Neuronal stem cell (in vitro differentiated cells): ENCODE data around the gene FAM168B.

ENCODE experiments used
- DNase-seq: peaks from one replicate; pipeline ENCODE4 v3.0.0-alpha.2; 2013; ENCODE audit warnings: low spot score
- H2AFZ ChIP-seq: one replicate; pipeline ENCODE4 v1.6.1; 2013; ENCODE audit warnings: mild to moderate bottlenecking, low read length, inconsistent platforms
- H2AK5ac ChIP-seq: 2 replicates; pipeline ENCODE4 v1.6.1; 2013; ENCODE audit warnings: low read depth, mild to moderate bottlenecking, inconsistent platforms, low read length, moderate library complexity, mixed read lengths
- H2BK120ac ChIP-seq: 2 replicates; pipeline ENCODE4 v1.6.1; 2013; ENCODE audit warnings: low read depth, mild to moderate bottlenecking, inconsistent platforms, low read length, moderate library complexity, mixed read lengths
- H2BK12ac ChIP-seq: one replicate; pipeline ENCODE4 v1.6.1; 2013; ENCODE audit warnings: low read length, inconsistent platforms
- H2BK15ac ChIP-seq: 2 replicates; pipeline ENCODE4 v1.6.1; 2013; ENCODE audit warnings: mild to moderate bottlenecking, low read length, inconsistent platforms, mixed read lengths
- H2BK5ac ChIP-seq: one replicate; pipeline ENCODE4 v1.6.1; 2013; ENCODE audit warnings: inconsistent platforms, mild to moderate bottlenecking, low read length, moderate library complexity
- H3K14ac ChIP-seq: one replicate; pipeline ENCODE4 v1.6.1; 2013; ENCODE audit warnings: low read length, inconsistent platforms
- H3K18ac ChIP-seq: 2 replicates; pipeline ENCODE4 v1.6.1; 2013; ENCODE audit warnings: low read length, inconsistent platforms
- H3K23ac ChIP-seq: 2 replicates; pipeline ENCODE4 v1.6.1; 2013; ENCODE audit warnings: low read depth, mild to moderate bottlenecking, mixed read lengths, low read length, inconsistent platforms; ENCODE audit not compliant: poor library complexity
- H3K27ac ChIP-seq: replicated peaks from 3 replicates; pipeline ENCODE4 v1.5.1; 2013; ENCODE audit warnings: low read length, inconsistent platforms
- H3K27me3 ChIP-seq, 3 experiments: 2 replicates each; pipeline ENCODE4 v1.6.1; 2013; ENCODE audit warnings: low read length in 3 of 3, mild to moderate bottlenecking in 2 of 3, inconsistent platforms in 1 of 3, low read depth in 1 of 3, mixed read lengths in 1 of 3, moderate library complexity in 1 of 3; ENCODE audit not compliant: control insufficient read depth in 3 of 3, insufficient read depth in 3 of 3
- H3K36me3 ChIP-seq, 2 donors: replicated peaks in 1 of 2; 2 replicates each; pipeline ENCODE4 v1.6.1; 2013; ENCODE audit warnings: low read length in 2 of 2; ENCODE audit not compliant: control insufficient read depth in 2 of 2, insufficient read depth in 2 of 2
- H3K4ac ChIP-seq: 2 replicates; pipeline ENCODE4 v1.6.1; 2013; ENCODE audit warnings: inconsistent platforms, mild to moderate bottlenecking, low read length, moderate library complexity
- H3K4me1 ChIP-seq, 2 donors: 1 replicate in 1 of 2; 2 replicates in 1 of 2; pipeline ENCODE4 v1.6.1; 2013; ENCODE audit warnings: low read length in 2 of 2, low read depth in 1 of 2; ENCODE audit not compliant: control insufficient read depth in 2 of 2, insufficient read depth in 1 of 2
- H3K4me2 ChIP-seq: one replicate; pipeline ENCODE4 v1.6.1; 2013; ENCODE audit warnings: mild to moderate bottlenecking, low read length, inconsistent platforms; ENCODE audit not compliant: insufficient read depth, poor library complexity, severe bottlenecking
- H3K4me3 ChIP-seq, 2 donors: 2 replicates each; pipeline ENCODE4 v1.5.1; 2013; ENCODE audit warnings: low read length in 2 of 2, mild to moderate bottlenecking in 2 of 2, inconsistent platforms in 1 of 2, moderate library complexity in 1 of 2
- H3K79me1 ChIP-seq: one replicate; pipeline ENCODE4 v1.6.1; 2013; ENCODE audit warnings: low read depth, mild to moderate bottlenecking, inconsistent platforms, low read length, moderate library complexity
- H3K9ac ChIP-seq: one replicate; pipeline ENCODE4 v1.6.1; 2013; ENCODE audit warnings: mild to moderate bottlenecking, low read depth, low read length, inconsistent platforms; ENCODE audit not compliant: poor library complexity
- H3K9me3 ChIP-seq, 2 donors: replicated peaks in 1 of 2; 2 replicates each; pipeline versions ENCODE3 to v1.6.1; 2013; ENCODE audit warnings: low read length in 2 of 2, mild to moderate bottlenecking in 2 of 2, inconsistent platforms in 1 of 2, low read depth in 1 of 2, mixed read lengths in 1 of 2, moderate library complexity in 1 of 2; ENCODE audit not compliant: control insufficient read depth in 2 of 2, insufficient read depth in 1 of 2
- H4K8ac ChIP-seq: one replicate; pipeline ENCODE4 v1.6.1; 2013; ENCODE audit warnings: low read depth, mild to moderate bottlenecking, inconsistent platforms, low read length, moderate library complexity
- H4K91ac ChIP-seq: one replicate; pipeline ENCODE4 v1.6.1; 2013; ENCODE audit warnings: low read length, low read depth, mild to moderate bottlenecking, inconsistent platforms; ENCODE audit not compliant: poor library complexity
- WGBS, 2 donors: extraction: QIAGEN DNeasy Blood & Tissue Kit; methylation state at CpG; one replicate each; pipeline ENCODE4 v1.1.7; 2013; ENCODE audit warnings: missing lambda C conversion rate in 2 of 2, mixed read lengths in 1 of 2; ENCODE audit not compliant: insufficient read length in 2 of 2, insufficient replicate concordance in 1 of 2; ENCODE audit errors: extremely low coverage in 2 of 2; 5-methylcytosine and 5-hydroxymethylcytosine counted together

FAM168B gene

GRCh38 chr2:131015764-131016163, 77.5 kb downstream of the FAM168B start:
- Histone ChIP-seq H4K91ac (no peak overlapping the region), H3K27me3 (peaks cover 0 to 39% (median 0%) of the 10 kb centered on the region in 3 experiments), H3K4me3 (no peak overlapping the region), H3K18ac (no peak overlapping the region), H3K4me2 (no peak overlapping the region), H2AFZ (no peak overlapping the region), H3K9ac (no peak overlapping the region), H3K4ac (no peak overlapping the region), H2BK15ac (no peak overlapping the region), H2BK12ac (no peak overlapping the region), H2BK5ac (no peak overlapping the region), H3K14ac (no peak overlapping the region), H2AK5ac (no peak overlapping the region), H3K23ac (no peak overlapping the region), H2BK120ac (no peak overlapping the region), H3K9me3 (no peaks in the 10 kb centered on the region), H3K36me3 (no peaks in the 10 kb centered on the region), H3K27ac (no peak overlapping the region), H4K8ac (no peak overlapping the region), H3K4me1 (peaks cover 0 to 7% of the 10 kb centered on the region in 2 donors), H3K79me1 (no peaks in the 10 kb centered on the region)
- no CpG with 5 or more reads among the region's 11 CpGs for WGBS, 2 donors
- no peak for DNase-seq

- Histone ChIP-seq H3K4me3 (no peak overlapping the region), H2BK5ac (no peak overlapping the region), H2BK12ac (no peak overlapping the region), H2AK5ac (no peak overlapping the region), H3K4ac (no peak overlapping the region), H3K23ac (no peak overlapping the region), H4K91ac (no peak overlapping the region), H3K9ac (no peak overlapping the region), H2BK120ac (no peak overlapping the region), H3K4me2 (no peak overlapping the region), H3K36me3 (no peaks in the 10 kb centered on the region), H3K9me3 (no peaks in the 10 kb centered on the region), H3K4me1 (peaks cover 0 to 10% of the 10 kb centered on the region in 2 donors), H3K27me3 (peaks cover 0 to 53% (median 0%) of the 10 kb centered on the region in 3 experiments), H3K14ac (no peak overlapping the region), H2BK15ac (no peak overlapping the region), H2AFZ (no peak overlapping the region), H3K18ac (no peak overlapping the region), H3K79me1 (no peaks in the 10 kb centered on the region), H3K27ac (no peak overlapping the region), H4K8ac (no peak overlapping the region)
- no peak for DNase-seq
Measured at GRCh38 chr2:131014141-131014540, 79.1 kb downstream of the FAM168B start.

DNA sequence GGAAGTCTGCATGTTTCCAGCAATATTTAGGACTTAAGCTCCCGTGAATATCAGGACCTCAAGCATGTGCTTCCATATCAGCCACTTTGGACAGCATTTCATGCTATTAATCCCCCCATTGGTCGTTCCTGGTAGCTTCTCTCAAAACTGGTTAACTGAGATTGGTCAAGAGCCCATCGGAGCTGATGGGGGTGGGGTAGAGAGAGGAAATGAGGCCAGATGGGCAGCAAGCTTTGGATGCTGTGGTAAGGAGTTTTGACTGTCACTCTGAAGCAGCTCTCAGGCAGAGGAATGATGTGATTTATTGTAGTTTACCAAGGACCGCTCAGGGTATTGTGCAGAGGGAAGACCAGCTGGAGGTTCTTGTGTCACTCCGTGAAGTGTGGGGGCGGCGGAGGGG, 81.8 kb downstream of the FAM168B start:
- Histone ChIP-seq H3K14ac (no peak overlapping the region), H4K91ac (no peak overlapping the region), H3K23ac (no peak overlapping the region), H2AK5ac (no peak overlapping the region), H3K27ac (no peak overlapping the region), H2AFZ (no peak overlapping the region), H2BK120ac (no peak overlapping the region), H3K9ac (no peak overlapping the region), H2BK5ac (no peak overlapping the region), H3K79me1 (no peaks in the 10 kb centered on the region), H3K4me1 (peaks cover 0 to 6% of the 10 kb centered on the region in 2 donors), H3K4me2 (no peak overlapping the region), H3K4me3 (no peak overlapping the region), H3K4ac (no peak overlapping the region), H2BK15ac (no peak overlapping the region), H3K36me3 (no peaks in the 10 kb centered on the region), H3K18ac (no peak overlapping the region), H2BK12ac (no peak overlapping the region), H4K8ac (no peak overlapping the region), H3K9me3 (no peaks in the 10 kb centered on the region), H3K27me3 (peaks cover 0 to 44% (median 0%) of the 10 kb centered on the region in 3 experiments)
- no CpG with 5 or more reads among the region's 7 CpGs for WGBS, 2 donors
- no peak for DNase-seq

DNA sequence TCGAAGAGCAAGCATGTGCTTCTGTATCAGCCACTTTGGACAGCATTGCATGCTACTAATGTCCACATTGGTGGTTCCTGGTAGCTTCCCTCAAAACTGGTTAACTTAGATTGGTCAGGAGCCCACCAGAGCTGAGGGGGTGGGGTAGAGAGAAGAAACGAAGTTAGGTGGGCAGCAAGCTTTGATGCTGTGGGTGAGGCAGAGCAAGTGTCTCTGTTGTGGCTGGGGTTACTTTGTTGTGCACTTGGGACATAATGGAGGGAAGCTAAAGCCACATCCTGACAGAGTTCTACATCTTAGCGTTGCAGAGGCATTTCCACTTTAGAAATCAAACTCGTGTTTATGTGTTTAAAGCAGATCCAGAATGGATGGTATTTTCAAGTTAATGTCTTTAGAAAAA, 82.7 kb downstream of the FAM168B start:
- Histone ChIP-seq H3K4me2 (no peak overlapping the region), H2BK120ac (no peak overlapping the region), H3K4ac (no peak overlapping the region), H3K18ac (no peak overlapping the region), H3K79me1 (no peaks in the 10 kb centered on the region), H3K4me3 (no peak overlapping the region), H3K4me1 (peaks cover 0 to 6% of the 10 kb centered on the region in 2 donors), H2BK15ac (no peak overlapping the region), H3K9me3 (no peaks in the 10 kb centered on the region), H4K8ac (no peak overlapping the region), H3K27ac (no peak overlapping the region), H3K27me3 (peaks cover 0 to 43% (median 0%) of the 10 kb centered on the region in 3 experiments), H4K91ac (no peak overlapping the region), H3K36me3 (no peaks in the 10 kb centered on the region), H2AK5ac (no peak overlapping the region), H3K9ac (no peak overlapping the region), H2BK12ac (no peak overlapping the region), H3K23ac (no peak overlapping the region), H2AFZ (no peak overlapping the region), H2BK5ac (no peak overlapping the region), H3K14ac (no peak overlapping the region)
- DNase-seq: no peak
- WGBS, 2 donors: no CpG with 5 or more reads among the region's 4 CpGs
